PC-9 (cell line): ENCODE data around the gene IFI44L. TPM values are rescaled to one million over a fixed set of nuclear protein-coding genes. Genes with fewer than 3 reads are reported as not detected.

Source experiments
- Bru-seq: library from RNA; stranded (reverse); fragments of 400-500 nt; gene quantifications from one replicate; lab custom pipeline; 2021; lab: Mats Ljungman, UMichigan
- BruChase-seq, 2 experiments: library from RNA; stranded (reverse); fragments of 400-500 nt; gene quantifications; one replicate each; lab custom pipeline; 2021; lab: Mats Ljungman, UMichigan
- BruUV-seq: library from RNA; stranded (reverse); fragments of 400-500 nt; replicated peaks from 2 replicates; lab custom pipeline; 2021; lab: Mats Ljungman, UMichigan
- CTCF ChIA-PET: fragments of 300-600 bp; sonication (Branson Sonifier 250); formaldehyde crosslinking; loops from one replicate; lab custom pipeline; 2022; ENCODE audit warnings: antibody characterized with exemption; lab: Charles Lee
- POLR2A ChIA-PET: fragments of 300-600 bp; sonication (Branson Sonifier 250); formaldehyde crosslinking; loops from one replicate; lab custom pipeline; 2022; ENCODE audit warnings: antibody characterized with exemption; ENCODE audit not compliant: unreplicated experiment; lab: Charles Lee
- DNase-seq, 2 experiments: peaks; one replicate each; pipeline versions ENCODE4 v3.0.0 to v3.0.0-alpha.2; 2015 to 2022; ENCODE audit warnings: mixed read lengths in 1 of 2
- H2AFZ ChIP-seq: fragments of 200-600 bp; sonication (generic); 2 replicates; pipeline ENCODE4 v1.8.1; 2017; ENCODE audit warnings: antibody characterized with exemption
- H3F3A ChIP-seq: fragments of 200-600 bp; sonication (generic); 2 replicates; pipeline ENCODE4 v1.8.1; 2017; ENCODE audit warnings: antibody characterized with exemption, mild to moderate bottlenecking, low read depth; ENCODE audit not compliant: insufficient read depth
- H3K27ac ChIP-seq: fragments of 200-600 bp; sonication (generic); 2 replicates; pipeline ENCODE4 v1.6.1; 2016; ENCODE audit warnings: mixed run types
- H3K27me3 ChIP-seq: fragments of 200-600 bp; sonication (generic); 2 replicates; pipeline ENCODE4 v1.6.1; 2016; ENCODE audit warnings: low read depth, mixed run types; ENCODE audit not compliant: insufficient read depth
- H3K36me3 ChIP-seq: fragments of 200-600 bp; sonication (generic); 2 replicates; pipeline ENCODE4 v1.6.1; 2016; ENCODE audit warnings: low read depth, mixed run types
- H3K4me1 ChIP-seq: fragments of 200-600 bp; sonication (generic); replicated peaks from 2 replicates; pipeline ENCODE4 v1.6.1; 2016; ENCODE audit warnings: mixed run types; ENCODE audit not compliant: insufficient read depth
- H3K4me2 ChIP-seq: fragments of 200-600 bp; sonication (generic); 2 replicates; pipeline ENCODE4 v1.6.1; 2017; ENCODE audit warnings: mixed run types
- H3K4me3 ChIP-seq: fragments of 200-600 bp; sonication (generic); 2 replicates; pipeline ENCODE4 v1.6.1; 2016; ENCODE audit warnings: mixed run types
- H3K79me2 ChIP-seq: fragments of 200-600 bp; sonication (generic); 2 replicates; pipeline ENCODE4 v1.6.1; 2017; ENCODE audit warnings: low read depth, mixed run types
- H3K9me2 ChIP-seq: fragments of 200-600 bp; sonication (generic); 2 replicates; pipeline ENCODE4 v1.8.1; 2017; ENCODE audit warnings: mild to moderate bottlenecking; ENCODE audit not compliant: insufficient read depth
- H3K9me3 ChIP-seq: fragments of 200-600 bp; sonication (generic); 2 replicates; pipeline ENCODE4 v1.8.1; 2016; ENCODE audit warnings: low read depth; ENCODE audit not compliant: insufficient read depth
- H4K20me1 ChIP-seq: fragments of 200-600 bp; sonication (generic); 2 replicates; pipeline ENCODE4 v1.8.1; 2017; ENCODE audit not compliant: insufficient read depth
- EZH2 ChIP-seq: fragments of 200-600 bp; sonication (generic); IDR thresholded peaks from 2 replicates; pipeline ENCODE4 v1.8.0; 2017; ENCODE audit warnings: antibody characterized with exemption, low read depth
- intact Hi-C: fragments of 100-400 bp; cut with micrococcal nuclease; formaldehyde crosslinking; loops from one replicate; pipeline ENCODE4 v1.10.0; 2022; ENCODE audit not compliant: unreplicated experiment
- long read RNA-seq: library from polyadenylated mRNA; stranded (forward); transcript quantifications from one replicate; pipeline ENCODE4 v2.0.0, GENCODE V29; 2022
- total RNA-seq: library from RNA; stranded (reverse); gene quantifications from 2 replicates; pipeline ENCODE4 v1.2.3, GENCODE V29; 2021
- TF ChIP-seq, protein P1 (sequence below): fragments of 200-600 bp; sonication (generic); conservative IDR thresholded peaks from 2 replicates; pipeline ENCODE4 v1.6.1; 2017; ENCODE audit warnings: mixed run types, antibody characterized with exemption, mild to moderate bottlenecking, moderate library complexity

IFI44L gene
- total RNA-seq (0.40 and 0.70 TPM in 2 replicates), Bru-seq, nascent RNA (percentile 21 among the genes with signal in this experiment), BruChase-seq, experiment 1, labeled RNA remaining after a 2-hour chase (percentile 28 among the genes with signal in this experiment), BruChase-seq, experiment 2, labeled RNA remaining after a 6-hour chase (percentile 19 among the genes with signal in this experiment)
- long read RNA-seq, partial matches to known transcripts: 0 of 1 reads
- long read RNA-seq, other reads (novel, unspliced or antisense): 1 of 1 reads

DNA sequence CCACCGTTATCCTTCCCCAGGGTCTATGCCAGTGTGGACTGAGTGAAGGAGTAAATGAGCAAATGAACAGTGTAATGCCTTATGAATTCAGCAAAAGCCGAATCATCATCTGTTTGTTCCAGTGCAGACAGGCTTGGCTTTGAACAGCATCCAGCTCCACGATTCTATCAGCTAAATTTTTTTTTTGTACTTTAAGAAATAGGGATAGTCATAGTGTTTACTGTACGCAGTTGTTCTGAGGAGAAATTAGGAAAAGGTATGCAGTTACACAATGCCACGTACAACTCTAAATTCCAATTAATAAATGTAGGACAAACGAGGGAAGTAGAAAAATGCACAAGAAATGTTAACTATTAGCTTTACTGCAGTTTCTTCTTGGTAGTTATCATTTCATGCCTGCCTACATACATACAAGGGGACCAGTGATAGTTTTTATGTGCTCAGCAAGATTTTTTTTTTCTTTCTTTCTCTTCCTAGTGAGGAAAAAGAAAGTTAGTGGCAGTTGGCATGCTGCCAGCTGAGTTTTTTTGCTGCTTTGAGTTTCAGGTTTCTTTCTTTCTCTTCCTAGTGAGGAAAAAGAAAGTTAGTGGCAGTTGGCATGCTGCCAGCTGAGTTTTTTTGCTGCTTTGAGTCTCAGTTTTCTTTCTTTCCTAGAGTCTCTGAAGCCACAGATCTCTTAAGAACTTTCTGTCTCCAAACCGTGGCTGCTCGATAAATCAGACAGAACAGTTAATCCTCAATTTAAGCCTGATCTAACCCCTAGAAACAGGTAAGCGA, at the start of gene IFI44L:
Gene IFI44L, plus strand, starts transcription at position 646 of the 777 bp plus-strand sequence. CDS start 7,468 bp downstream, outside the sequence.
- CTCF ChIA-PET: interaction anchor here (0.5 to 1.0 kb wide), 3 partner anchors 56 to 661 kb away, joined by 3 to 4 read pairs (median 4); no protein-coding TSS in a partner anchor
- H3K79me2 ChIP-seq: no peaks in the 10 kb centered on the region
- peak within 1 kb of the TSS; percentile 20; the same call in 1 of the 2 replicates for H3K4me3 ChIP-seq
- peaks cover 13% of the 10 kb centered on the region for H3K4me1 ChIP-seq
- H3K9me2 ChIP-seq: no peaks in the 10 kb centered on the region
- intact Hi-C loops: no loop called here
- no peaks in the 10 kb centered on the region for H3K9me3 ChIP-seq
- H3K27me3 ChIP-seq: no peaks in the 10 kb centered on the region
- H3F3A ChIP-seq: peaks cover 14% of the 10 kb centered on the region; the same call in 1 of the 2 replicates
- H2AFZ ChIP-seq: no peak within 1 kb of the TSS
- H3K36me3 ChIP-seq: no peaks in the 10 kb centered on the region
- POLR2A ChIA-PET: interaction anchor here (0.6 kb wide), 2 partner anchors 296 to 382 kb away, joined by 9 to 21 read pairs; no protein-coding TSS in a partner anchor
- 0 out of 2 replicates have a peak within 1 kb of the TSS, but pooled peaks have one; percentile 26 for H3K27ac ChIP-seq
- no peaks in the 10 kb centered on the region for H4K20me1 ChIP-seq
- H3K4me2 ChIP-seq: peak within 1 kb of the TSS; percentile 51
- TF ChIP-seq, protein P1, sequence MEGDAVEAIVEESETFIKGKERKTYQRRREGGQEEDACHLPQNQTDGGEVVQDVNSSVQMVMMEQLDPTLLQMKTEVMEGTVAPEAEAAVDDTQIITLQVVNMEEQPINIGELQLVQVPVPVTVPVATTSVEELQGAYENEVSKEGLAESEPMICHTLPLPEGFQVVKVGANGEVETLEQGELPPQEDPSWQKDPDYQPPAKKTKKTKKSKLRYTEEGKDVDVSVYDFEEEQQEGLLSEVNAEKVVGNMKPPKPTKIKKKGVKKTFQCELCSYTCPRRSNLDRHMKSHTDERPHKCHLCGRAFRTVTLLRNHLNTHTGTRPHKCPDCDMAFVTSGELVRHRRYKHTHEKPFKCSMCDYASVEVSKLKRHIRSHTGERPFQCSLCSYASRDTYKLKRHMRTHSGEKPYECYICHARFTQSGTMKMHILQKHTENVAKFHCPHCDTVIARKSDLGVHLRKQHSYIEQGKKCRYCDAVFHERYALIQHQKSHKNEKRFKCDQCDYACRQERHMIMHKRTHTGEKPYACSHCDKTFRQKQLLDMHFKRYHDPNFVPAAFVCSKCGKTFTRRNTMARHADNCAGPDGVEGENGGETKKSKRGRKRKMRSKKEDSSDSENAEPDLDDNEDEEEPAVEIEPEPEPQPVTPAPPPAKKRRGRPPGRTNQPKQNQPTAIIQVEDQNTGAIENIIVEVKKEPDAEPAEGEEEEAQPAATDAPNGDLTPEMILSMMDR: no peak
- TF ChIP-seq EZH2: no peak
- DNase-seq: peak in 1 of 2 experiments; percentile 62
- BruUV-seq: no TSS peak

DNA sequence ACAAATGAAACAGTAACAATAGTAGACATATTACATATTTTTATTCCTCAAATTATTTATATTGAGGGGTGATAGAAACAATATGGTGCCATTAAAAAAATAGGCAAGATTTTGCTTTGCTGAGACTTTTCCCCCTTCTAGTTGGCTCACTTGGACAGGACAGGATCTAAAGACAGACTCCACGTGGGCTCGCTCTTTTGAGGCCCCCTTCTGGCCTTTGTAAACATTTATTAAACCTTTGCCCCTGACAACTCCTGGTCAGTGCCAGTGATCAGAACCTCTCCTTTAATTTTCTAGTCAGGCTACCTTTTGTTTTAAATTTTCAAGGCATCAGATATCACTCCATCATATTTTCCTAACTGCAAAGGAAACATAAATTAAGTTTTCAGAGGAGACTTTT, 49.7 kb upstream of the IFI44L start:
- BruUV-seq: no TSS peak
- Histone ChIP-seq H2AFZ (no peak overlapping the region), H3K79me2 (no peaks in the 10 kb centered on the region), H3K4me1 (no peaks in the 10 kb centered on the region), H3K27me3 (no peaks in the 10 kb centered on the region), H3K27ac (no peak overlapping the region), H3F3A (no peaks in the 10 kb centered on the region), H3K9me3 (no peaks in the 10 kb centered on the region), H3K4me3 (no peak overlapping the region), H3K9me2 (no peaks in the 10 kb centered on the region), H3K4me2 (no peak overlapping the region), H3K36me3 (no peaks in the 10 kb centered on the region), H4K20me1 (no peaks in the 10 kb centered on the region)
- ChIA-PET CTCF (no interaction called here), POLR2A (no interaction called here)
- intact Hi-C loops: no loop called here
- no peak for TF ChIP-seq EZH2
- TF ChIP-seq, protein P1: no peak
- no peak for DNase-seq

DNA sequence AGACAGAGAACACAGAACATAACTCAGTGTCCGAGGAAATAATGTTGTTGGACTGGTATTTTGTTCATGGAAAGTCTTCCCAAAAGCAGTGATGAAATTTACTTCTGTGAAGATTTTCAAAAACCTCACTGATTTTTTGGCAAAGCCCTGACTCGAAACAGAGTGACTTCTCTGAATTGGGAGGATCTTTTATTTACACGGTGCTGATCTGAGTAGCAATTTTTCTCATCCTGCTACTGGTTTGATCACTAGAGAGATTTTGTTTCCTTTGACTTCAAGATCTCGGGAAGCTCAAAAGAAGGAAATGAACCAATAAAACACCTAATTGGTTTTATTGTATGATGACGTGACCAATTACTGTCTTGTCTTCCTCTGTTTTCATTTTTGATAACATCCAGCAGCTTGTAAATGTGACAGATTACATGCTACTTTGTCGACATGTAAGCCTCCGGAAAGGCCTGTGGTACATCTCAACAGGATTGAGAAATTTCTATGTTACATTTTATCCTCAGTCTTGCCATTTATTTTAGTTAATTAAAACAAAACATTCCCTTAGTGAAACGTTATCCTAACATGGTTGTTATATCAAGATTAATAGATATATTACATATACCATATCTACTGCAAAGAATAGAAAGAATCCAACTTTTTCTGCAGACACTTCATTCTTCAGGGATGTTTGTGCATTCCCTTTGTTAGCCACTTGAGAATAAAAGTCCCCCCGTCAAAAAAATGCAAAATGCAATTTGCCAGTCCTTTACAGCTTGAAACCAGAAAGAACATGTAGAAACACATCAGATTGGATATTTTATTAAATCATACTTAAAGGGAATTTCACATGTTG, 42.8 kb upstream of the IFI44L start:
- H4K20me1 ChIP-seq: no peaks in the 10 kb centered on the region
- H3K4me1 ChIP-seq: no peaks in the 10 kb centered on the region
- peaks cover 4% of the 10 kb centered on the region; the same call in 1 of the 2 replicates for H3K9me2 ChIP-seq
- no peak for DNase-seq
- no peaks in the 10 kb centered on the region for H3K27me3 ChIP-seq
- H2AFZ ChIP-seq: peak overlapping the region; percentile 60
- H3K27ac ChIP-seq: no peak overlapping the region
- no peaks in the 10 kb centered on the region for H3F3A ChIP-seq
- no TSS peak for BruUV-seq
- H3K79me2 ChIP-seq: no peaks in the 10 kb centered on the region
- no peaks in the 10 kb centered on the region for H3K9me3 ChIP-seq
- intact Hi-C loops: no loop called here
- CTCF ChIA-PET: no interaction called here
- TF ChIP-seq EZH2: no peak
- TF ChIP-seq, protein P1: no peak
- no peak overlapping the region for H3K4me3 ChIP-seq
- POLR2A ChIA-PET: no interaction called here
- H3K4me2 ChIP-seq: no peak overlapping the region
- no peaks in the 10 kb centered on the region for H3K36me3 ChIP-seq
